Activated T-helper 2 cell treated with anti-CD3 and anti-CD28 coated beads, Interferon-gamma antibody, Interleukin-2, Interleukin-4, amounts not matched to agents 10 μg/mL and 5 μg/mL and 100 μg/mL, durations not matched to agents 14 hours and 24 hours and 36 hours (primary cell): ENCODE data around the gene KIF1B. TPM values are rescaled to one million over a fixed set of nuclear protein-coding genes. Genes with fewer than 3 reads are reported as not detected.

Source experiments
- DNase-seq: peaks from one replicate; pipeline ENCODE4 v3.0.0; 2021; ENCODE audit warnings: low spot score
- H3K27ac Mint-ChIP-seq: one replicate; pipeline ENCODE4 v1.8.0; 2021; ENCODE audit warnings: mixed read lengths
- H3K27me3 Mint-ChIP-seq: one replicate; pipeline ENCODE4 v1.8.0; 2021; ENCODE audit warnings: low read depth, mixed read lengths
- H3K36me3 Mint-ChIP-seq: one replicate; pipeline ENCODE4 v1.8.0; 2021; ENCODE audit warnings: low read depth, mixed read lengths
- H3K4me1 Mint-ChIP-seq: one replicate; pipeline ENCODE4 v1.8.0; 2021; ENCODE audit warnings: low read depth, mixed read lengths
- H3K4me3 Mint-ChIP-seq: one replicate; pipeline ENCODE4 v1.8.0; 2021; ENCODE audit warnings: low read depth, mild to moderate bottlenecking, moderate library complexity, mixed read lengths
- H3K9me3 Mint-ChIP-seq: one replicate; pipeline ENCODE4 v1.8.0; 2021; ENCODE audit warnings: mixed read lengths
- intact Hi-C: fragments of 100-400 bp; cut with micrococcal nuclease; formaldehyde crosslinking; loops from one replicate; pipeline ENCODE4 v1.15.1; 2023
- total RNA-seq: library from RNA; stranded (reverse); gene quantifications from 2 replicates; pipeline ENCODE4 v1.2.3, GENCODE V29; 2022

KIF1B gene, protein sequence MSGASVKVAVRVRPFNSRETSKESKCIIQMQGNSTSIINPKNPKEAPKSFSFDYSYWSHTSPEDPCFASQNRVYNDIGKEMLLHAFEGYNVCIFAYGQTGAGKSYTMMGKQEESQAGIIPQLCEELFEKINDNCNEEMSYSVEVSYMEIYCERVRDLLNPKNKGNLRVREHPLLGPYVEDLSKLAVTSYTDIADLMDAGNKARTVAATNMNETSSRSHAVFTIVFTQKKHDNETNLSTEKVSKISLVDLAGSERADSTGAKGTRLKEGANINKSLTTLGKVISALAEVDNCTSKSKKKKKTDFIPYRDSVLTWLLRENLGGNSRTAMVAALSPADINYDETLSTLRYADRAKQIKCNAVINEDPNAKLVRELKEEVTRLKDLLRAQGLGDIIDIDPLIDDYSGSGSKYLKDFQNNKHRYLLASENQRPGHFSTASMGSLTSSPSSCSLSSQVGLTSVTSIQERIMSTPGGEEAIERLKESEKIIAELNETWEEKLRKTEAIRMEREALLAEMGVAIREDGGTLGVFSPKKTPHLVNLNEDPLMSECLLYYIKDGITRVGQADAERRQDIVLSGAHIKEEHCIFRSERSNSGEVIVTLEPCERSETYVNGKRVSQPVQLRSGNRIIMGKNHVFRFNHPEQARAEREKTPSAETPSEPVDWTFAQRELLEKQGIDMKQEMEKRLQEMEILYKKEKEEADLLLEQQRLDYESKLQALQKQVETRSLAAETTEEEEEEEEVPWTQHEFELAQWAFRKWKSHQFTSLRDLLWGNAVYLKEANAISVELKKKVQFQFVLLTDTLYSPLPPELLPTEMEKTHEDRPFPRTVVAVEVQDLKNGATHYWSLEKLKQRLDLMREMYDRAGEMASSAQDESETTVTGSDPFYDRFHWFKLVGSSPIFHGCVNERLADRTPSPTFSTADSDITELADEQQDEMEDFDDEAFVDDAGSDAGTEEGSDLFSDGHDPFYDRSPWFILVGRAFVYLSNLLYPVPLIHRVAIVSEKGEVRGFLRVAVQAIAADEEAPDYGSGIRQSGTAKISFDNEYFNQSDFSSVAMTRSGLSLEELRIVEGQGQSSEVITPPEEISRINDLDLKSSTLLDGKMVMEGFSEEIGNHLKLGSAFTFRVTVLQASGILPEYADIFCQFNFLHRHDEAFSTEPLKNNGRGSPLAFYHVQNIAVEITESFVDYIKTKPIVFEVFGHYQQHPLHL (N-terminal part only)
- 21.9 and 23.8 TPM in 2 replicates for total RNA-seq

DNA sequence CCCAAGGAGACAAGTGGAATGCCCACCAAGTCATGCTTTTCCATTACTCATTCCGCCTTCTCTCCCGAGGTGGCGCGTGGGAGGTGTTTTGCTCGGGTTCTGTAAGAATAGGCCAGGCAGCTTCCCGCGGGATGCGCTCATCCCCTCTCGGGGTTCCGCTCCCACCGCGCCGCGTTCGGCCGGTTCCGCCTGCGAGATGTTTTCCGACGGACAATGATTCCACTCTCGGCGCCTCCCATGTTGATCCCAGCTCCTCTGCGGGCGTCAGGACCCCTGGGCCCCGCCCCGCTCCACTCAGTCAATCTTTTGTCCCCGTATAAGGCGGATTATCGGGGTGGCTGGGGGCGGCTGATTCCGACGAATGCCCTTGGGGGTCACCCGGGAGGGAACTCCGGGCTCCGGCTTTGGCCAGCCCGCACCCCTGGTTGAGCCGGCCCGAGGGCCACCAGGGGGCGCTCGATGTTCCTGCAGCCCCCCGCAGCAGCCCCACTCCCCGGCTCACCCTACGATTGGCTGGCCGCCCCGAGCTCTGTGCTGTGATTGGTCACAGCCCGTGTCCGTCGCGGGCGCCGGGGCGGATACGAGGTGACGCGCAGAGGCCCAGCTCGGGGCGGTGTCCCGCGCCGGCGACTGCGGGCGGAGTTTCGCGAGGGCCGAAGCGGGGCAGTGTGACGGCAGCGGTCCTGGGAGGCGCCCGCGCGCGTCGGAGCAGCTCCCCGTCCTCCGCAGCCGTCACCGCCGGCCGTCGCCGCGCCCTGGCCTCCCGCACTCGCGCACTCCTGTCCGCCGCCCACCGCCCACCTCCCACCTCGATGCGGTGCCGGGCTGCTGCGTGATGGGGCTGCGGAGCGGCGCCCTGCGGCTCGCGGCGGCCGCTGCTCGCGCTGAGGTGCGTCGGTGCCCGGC, at the start of gene KIF1B:
Gene KIF1B, plus strand, starts transcription at position 666 of the 906 bp plus-strand sequence. CDS start 21,759 bp downstream, outside the sequence.
- Mint-ChIP-seq H3K4me3 (peak within 1 kb of the TSS; percentile 89), H3K4me1 (peaks cover 33% of the 10 kb centered on the region), H3K9me3 (no peaks in the 10 kb centered on the region), H3K36me3 (no peaks in the 10 kb centered on the region), H3K27ac (peak within 1 kb of the TSS; percentile 84), H3K27me3 (peaks cover 4% of the 10 kb centered on the region)
- intact Hi-C loops: loop anchor here (1.0 to 10.0 kb wide), 3 partner anchors 128 to 585 kb away; no protein-coding TSS in a partner anchor
- DNase-seq: peak; percentile 95

GRCh38 chr1:10160907-10161490, 49.4 kb upstream of the KIF1B start:
- no peak for DNase-seq
- Mint-ChIP-seq H3K27me3 (no peaks in the 10 kb centered on the region), H3K9me3 (no peaks in the 10 kb centered on the region), H3K4me1 (peaks cover 7% of the 10 kb centered on the region), H3K27ac (no peak overlapping the region), H3K4me3 (no peak overlapping the region), H3K36me3 (peaks cover 28% of the 10 kb centered on the region)
- intact Hi-C loops: no loop called here

DNA sequence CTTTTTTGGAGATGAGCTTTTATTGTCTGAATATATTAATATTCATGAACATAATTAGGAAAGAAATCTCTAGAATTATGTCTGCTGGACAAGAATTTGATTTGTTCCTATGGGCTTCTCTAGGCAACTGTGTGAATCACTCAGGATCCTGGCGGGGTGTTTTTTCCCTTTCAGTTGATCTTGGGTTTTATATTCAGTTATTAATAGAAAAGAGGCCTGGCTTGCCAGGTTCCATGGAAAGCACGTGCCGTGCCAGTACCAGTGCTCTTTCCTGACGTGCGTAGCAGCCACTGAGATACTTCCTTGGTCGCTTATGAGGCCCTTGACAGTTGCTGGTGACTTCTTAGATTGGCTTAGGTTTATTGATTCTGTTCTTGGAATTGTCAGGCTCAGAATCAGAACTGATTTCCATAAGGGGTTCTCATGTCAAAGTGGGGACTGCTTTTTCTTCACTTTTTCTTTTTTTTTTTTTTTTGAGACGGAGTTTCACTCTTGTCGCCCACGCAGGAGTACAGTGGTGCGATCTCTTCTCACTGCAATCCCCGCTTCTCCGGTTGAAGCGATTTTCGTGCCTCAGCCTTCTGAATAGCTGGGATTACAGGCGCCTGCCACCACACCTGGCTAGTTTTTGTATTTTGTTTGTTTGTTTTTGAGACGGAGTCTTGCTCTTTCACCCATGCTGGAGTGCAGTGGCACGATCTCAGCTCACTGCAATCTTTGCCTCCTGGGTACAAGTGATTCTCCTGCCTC, 48.7 kb upstream of the KIF1B start:
- peaks cover 7% of the 10 kb centered on the region for H3K4me1 Mint-ChIP-seq
- intact Hi-C loops: no loop called here
- H3K27ac Mint-ChIP-seq: no peak overlapping the region
- no peak for DNase-seq
- no peaks in the 10 kb centered on the region for H3K27me3 Mint-ChIP-seq
- no peak overlapping the region for H3K4me3 Mint-ChIP-seq
- H3K36me3 Mint-ChIP-seq: peaks cover 31% of the 10 kb centered on the region
- no peaks in the 10 kb centered on the region for H3K9me3 Mint-ChIP-seq

GRCh38 chr1:10168912-10169514, 41.4 kb upstream of the KIF1B start:
- no peak overlapping the region for H3K4me3 Mint-ChIP-seq
- no peaks in the 10 kb centered on the region for H3K9me3 Mint-ChIP-seq
- peaks cover 67% of the 10 kb centered on the region for H3K36me3 Mint-ChIP-seq
- DNase-seq: no peak
- peak overlapping the region; percentile 87 for H3K27ac Mint-ChIP-seq
- peaks cover 52% of the 10 kb centered on the region for H3K4me1 Mint-ChIP-seq
- intact Hi-C loops: no loop called here
- H3K27me3 Mint-ChIP-seq: no peaks in the 10 kb centered on the region

DNA sequence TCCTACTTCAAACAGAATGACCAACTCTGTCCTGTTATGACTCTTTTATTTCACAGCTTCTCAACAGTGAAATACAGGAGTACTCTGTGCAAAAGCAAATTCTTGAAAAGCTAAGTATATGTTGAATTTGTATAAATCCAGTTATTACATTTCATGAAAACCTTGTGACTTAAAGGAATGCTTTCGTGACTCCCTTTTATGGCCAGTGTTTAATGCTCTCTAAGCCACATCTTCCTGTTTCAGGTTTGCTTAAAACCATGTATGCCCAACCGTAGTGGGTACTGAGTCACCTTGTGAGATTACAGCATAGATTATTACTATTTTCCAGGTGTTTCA, 40.2 kb upstream of the KIF1B start:
- DNase-seq: peak; percentile 18
- peaks cover 66% of the 10 kb centered on the region for H3K36me3 Mint-ChIP-seq
- H3K9me3 Mint-ChIP-seq: no peaks in the 10 kb centered on the region
- no peaks in the 10 kb centered on the region for H3K27me3 Mint-ChIP-seq
- H3K27ac Mint-ChIP-seq: peak overlapping the region; percentile 87
- H3K4me1 Mint-ChIP-seq: peaks cover 54% of the 10 kb centered on the region
- intact Hi-C loops: loop anchor here (1.0 to 2.0 kb wide), 3 partner anchors 12 to 113 kb away; no protein-coding TSS in a partner anchor
- H3K4me3 Mint-ChIP-seq: peak overlapping the region; percentile 63

DNA sequence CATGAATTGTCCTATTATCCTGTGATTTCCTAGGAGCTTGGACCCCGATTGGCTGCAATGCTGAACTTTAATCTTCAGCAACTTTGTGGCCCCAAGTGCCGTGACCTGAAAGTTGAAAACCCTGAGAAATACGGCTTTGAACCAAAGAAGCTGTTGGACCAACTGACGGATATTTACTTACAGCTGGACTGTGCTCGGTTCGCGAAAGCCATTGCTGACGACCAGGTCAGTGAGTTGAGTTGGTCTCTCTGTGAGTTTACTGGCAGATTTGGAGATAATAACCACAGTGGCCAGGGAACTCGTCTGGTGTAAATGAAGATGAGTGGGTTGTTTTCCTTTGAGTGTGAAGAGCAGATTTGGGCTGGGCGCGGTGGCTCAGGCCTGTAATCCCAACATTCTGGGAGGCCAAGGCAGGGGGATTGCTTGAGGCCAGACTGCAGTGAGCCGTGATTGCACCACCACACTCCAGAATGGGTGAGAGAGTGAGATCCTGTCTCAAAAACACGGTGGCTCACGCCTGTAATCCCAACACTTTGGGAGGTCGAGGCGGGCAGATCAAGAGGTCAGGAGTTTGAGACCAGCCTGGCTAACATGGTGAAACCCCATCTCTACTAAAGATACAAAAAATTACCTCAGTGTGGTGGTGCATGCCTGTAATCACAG, 39.1 kb upstream of the KIF1B start:
- Mint-ChIP-seq H3K9me3 (peaks cover 7% of the 10 kb centered on the region), H3K27me3 (no peaks in the 10 kb centered on the region), H3K4me3 (no peak overlapping the region), H3K36me3 (peaks cover 66% of the 10 kb centered on the region), H3K4me1 (peaks cover 49% of the 10 kb centered on the region), H3K27ac (peak overlapping the region; percentile 6)
- intact Hi-C loops: loop anchor here (2.0 kb wide), 1 partner anchor 42 kb away; no protein-coding TSS in a partner anchor
- DNase-seq: no peak

DNA sequence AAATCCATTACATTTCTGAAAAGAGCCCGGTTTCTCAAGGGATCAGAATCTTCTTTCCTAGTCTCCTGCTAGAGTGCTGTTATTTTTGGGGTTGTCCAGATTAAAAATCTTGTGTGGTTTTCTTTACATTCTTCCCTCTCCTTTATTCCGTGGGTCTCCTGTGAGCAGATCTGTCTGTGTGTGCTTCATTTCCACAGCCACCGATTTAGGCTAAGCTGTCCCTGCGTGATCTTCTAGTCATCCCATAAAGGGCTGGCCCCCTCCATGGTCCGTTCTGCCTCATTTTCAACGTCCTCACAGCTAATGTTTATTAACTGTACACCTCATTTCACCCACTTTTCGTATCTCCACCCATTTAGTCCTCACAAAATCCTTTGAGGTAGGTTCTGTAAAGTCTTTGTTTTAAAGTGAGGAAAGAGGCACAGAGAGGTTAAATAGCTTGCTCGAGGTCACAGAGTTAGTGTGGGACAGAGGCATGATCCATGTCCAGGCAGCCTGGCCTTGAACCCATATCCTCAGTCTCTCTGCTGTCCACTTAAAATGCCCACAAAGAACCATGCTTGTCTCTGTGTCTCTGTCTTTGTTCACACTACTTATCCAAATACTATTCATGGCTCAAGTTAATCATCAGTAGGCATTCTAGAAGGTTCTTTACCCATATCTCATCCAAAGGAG, 38.2 kb upstream of the KIF1B start:
- intact Hi-C loops: loop anchor here (2.0 kb wide), 1 partner anchor 41 kb away; no protein-coding TSS in a partner anchor
- DNase-seq: no peak
- Mint-ChIP-seq H3K4me3 (peak overlapping the region; percentile 30), H3K36me3 (peaks cover 67% of the 10 kb centered on the region), H3K4me1 (peaks cover 51% of the 10 kb centered on the region), H3K27me3 (no peaks in the 10 kb centered on the region), H3K27ac (peak overlapping the region; percentile 31), H3K9me3 (peaks cover 7% of the 10 kb centered on the region)

DNA sequence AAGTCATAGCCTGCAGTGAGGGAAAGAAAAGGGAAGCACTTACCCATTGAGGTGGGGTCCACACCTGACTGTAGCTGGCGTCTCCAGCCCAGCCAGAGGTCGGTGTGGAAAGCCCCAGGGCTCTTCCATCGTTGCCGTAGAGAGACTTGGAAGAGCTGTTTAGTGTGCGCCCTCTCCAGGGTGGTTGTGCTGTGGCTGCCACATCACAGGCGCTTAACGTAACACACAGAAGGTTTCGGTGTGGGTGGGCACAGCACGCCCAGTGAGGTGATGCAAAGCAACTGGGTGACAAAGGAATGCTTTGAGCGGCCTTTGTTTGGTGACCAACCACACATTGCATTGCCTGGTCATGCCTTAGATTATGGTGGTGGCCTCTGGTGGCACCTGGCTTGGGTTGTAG, 36.8 kb upstream of the KIF1B start:
- Mint-ChIP-seq H3K4me1 (peaks cover 44% of the 10 kb centered on the region), H3K27ac (no peak overlapping the region), H3K36me3 (peaks cover 57% of the 10 kb centered on the region), H3K9me3 (peaks cover 7% of the 10 kb centered on the region), H3K27me3 (no peaks in the 10 kb centered on the region), H3K4me3 (no peak overlapping the region)
- intact Hi-C loops: no loop called here
- no peak for DNase-seq

GRCh38 chr1:10177876-10178275, 32.5 kb upstream of the KIF1B start:
- peaks cover 53% of the 10 kb centered on the region for H3K36me3 Mint-ChIP-seq
- H3K9me3 Mint-ChIP-seq: peaks cover 7% of the 10 kb centered on the region
- peaks cover 13% of the 10 kb centered on the region for H3K4me1 Mint-ChIP-seq
- no peak overlapping the region for H3K27ac Mint-ChIP-seq
- no peak overlapping the region for H3K4me3 Mint-ChIP-seq
- no peaks in the 10 kb centered on the region for H3K27me3 Mint-ChIP-seq
- intact Hi-C loops: no loop called here
- DNase-seq: no peak
